ENCODE measurements around the gene JTB.
A peak's percentile ranks its signal among the peaks of the same experiment; 100 is the strongest.

JTB gene

DNA sequence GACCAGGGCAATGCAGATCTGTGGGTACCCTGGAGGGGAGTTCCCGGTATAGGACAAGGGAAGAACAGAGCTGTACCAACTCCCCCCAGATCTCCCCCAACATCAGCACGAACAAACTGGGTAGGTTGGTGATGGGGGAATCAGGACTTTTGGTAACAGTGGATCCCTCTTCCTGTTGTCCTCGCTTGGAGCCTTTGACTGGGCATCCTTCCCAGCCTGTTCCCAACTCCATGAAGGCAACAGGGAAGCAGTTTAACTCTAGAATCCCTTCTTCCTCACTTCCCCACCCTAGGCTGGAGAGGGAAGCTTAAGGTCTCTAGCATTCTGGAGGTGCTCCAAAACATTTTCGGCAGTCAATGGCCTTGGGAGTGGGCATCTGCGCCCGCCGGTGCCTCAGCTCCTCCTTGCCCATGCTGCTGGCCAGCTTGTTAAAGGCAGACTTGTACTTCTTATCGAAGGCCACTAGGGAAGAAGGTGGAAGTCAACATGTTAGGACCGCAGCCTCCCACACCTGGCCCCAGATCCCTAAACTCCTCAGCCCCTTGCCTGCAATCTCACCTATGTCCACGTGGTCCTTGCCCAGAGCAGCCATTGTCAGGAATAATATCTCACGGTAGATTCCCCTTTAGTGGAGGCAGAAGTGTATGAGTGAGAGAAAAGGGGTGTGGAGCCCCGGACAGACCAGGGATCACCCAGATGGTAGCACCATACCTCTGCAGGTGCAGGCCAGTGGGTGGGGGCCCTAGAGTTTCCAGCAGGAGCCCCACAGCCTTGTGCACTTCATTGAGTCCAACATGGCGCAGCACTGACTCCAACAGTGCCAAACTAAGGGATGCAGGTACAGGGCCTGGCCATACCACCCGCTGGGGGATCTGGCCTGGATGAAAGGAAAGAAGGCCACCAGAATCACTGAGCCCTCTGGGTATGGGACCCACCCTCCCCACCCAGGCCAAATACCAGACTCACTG lies 47.2 kb downstream of the JTB start:
- in situ Hi-C loops (cut with MboI; ENCODE audit: low pct_unique_long_range_greater_than_20kb, low sequenced_read_pairs, unreplicated experiment) = no loop called here
- no peak for DNase-seq (ENCODE audit: low spot score)
- TF ChIP-seq, protein P1, sequence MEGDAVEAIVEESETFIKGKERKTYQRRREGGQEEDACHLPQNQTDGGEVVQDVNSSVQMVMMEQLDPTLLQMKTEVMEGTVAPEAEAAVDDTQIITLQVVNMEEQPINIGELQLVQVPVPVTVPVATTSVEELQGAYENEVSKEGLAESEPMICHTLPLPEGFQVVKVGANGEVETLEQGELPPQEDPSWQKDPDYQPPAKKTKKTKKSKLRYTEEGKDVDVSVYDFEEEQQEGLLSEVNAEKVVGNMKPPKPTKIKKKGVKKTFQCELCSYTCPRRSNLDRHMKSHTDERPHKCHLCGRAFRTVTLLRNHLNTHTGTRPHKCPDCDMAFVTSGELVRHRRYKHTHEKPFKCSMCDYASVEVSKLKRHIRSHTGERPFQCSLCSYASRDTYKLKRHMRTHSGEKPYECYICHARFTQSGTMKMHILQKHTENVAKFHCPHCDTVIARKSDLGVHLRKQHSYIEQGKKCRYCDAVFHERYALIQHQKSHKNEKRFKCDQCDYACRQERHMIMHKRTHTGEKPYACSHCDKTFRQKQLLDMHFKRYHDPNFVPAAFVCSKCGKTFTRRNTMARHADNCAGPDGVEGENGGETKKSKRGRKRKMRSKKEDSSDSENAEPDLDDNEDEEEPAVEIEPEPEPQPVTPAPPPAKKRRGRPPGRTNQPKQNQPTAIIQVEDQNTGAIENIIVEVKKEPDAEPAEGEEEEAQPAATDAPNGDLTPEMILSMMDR (IDR thresholded peaks at IDR 0.05; ENCODE audit: extremely low read depth, insufficient read depth, missing control alignments) = no peak

DNA sequence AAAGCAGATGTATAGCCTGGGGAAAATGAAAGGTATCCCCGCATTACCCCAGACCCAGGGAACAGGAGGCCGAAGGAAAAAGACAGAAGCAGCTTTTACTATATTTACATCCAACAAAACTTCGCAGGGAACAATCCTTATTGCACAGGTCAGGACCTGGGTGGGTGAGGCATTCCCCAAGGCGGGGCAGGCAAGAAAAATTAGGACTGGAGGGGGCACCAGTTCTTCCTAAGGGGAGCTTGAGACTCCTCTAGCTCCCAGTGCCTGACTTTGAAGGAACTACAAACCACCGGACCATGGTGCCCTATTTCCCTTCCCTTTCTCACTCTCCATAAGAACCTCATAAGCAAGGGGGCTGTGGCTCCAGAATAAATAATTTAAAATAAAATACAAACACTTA lies 48.0 kb downstream of the JTB start:
- no peak for DNase-seq (ENCODE audit: low spot score)
- in situ Hi-C loops (cut with MboI; ENCODE audit: low pct_unique_long_range_greater_than_20kb, low sequenced_read_pairs, unreplicated experiment) = no loop called here
- TF ChIP-seq, protein P1 (IDR thresholded peaks at IDR 0.05; ENCODE audit: extremely low read depth, insufficient read depth, missing control alignments) = no peak

DNA sequence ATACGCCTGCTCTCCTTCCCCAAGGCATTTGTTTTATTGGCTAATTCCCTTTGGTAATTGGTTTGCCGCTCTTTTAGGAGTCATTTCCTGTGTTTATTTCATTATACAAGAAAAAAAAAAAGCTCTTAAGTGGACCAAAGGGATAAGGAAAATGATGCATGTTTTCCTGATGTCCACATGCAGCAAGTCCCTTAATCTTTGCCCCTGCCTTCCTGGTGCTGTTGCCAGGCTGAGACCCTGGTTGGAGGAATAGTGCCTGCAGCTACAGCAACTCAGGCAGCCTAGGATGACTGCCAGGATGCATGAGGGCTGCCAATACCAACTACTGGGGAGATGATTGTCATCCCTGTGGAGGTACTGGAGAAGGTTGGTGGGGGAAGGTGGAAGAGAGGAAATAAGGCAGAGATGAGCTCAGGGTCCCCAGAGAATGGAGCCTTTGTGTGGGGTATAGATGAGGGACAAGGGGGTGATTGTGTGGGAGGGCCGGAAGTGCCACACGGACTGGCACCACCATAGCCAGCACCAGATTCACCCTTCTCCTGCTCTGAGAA lies 48.6 kb downstream of the JTB start:
- TF ChIP-seq, protein P1 (IDR thresholded peaks at IDR 0.05; ENCODE audit: extremely low read depth, insufficient read depth, missing control alignments) = no peak
- in situ Hi-C loops (cut with MboI; ENCODE audit: low pct_unique_long_range_greater_than_20kb, low sequenced_read_pairs, unreplicated experiment) = no loop called here
- DNase-seq (ENCODE audit: low spot score) = no peak

DNA sequence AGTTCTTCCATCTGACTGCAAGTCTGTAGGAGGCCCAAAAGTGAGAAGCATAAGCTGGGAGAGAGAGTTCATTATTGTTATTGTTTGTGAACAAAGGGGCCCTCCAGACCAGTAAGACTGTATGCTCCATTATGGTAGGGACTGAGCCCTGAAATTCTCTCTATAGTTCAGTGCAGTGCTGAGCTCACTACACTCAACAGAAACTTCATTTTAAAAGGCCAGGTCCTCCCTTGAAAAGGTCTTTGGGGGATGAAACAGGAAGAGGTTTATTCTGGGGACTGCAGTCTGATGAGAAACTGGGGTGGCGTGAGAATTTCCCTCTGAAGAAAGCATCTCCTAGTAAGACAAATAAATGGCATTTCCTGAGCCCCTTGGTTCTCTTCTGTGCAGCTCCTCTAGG lies 49.2 kb downstream of the JTB start:
- TF ChIP-seq, protein P1 (IDR thresholded peaks at IDR 0.05; ENCODE audit: extremely low read depth, insufficient read depth, missing control alignments) = no peak
- DNase-seq (ENCODE audit: low spot score) = peak; percentile 44
- in situ Hi-C loops (cut with MboI; ENCODE audit: low pct_unique_long_range_greater_than_20kb, low sequenced_read_pairs, unreplicated experiment) = no loop called here

DNA sequence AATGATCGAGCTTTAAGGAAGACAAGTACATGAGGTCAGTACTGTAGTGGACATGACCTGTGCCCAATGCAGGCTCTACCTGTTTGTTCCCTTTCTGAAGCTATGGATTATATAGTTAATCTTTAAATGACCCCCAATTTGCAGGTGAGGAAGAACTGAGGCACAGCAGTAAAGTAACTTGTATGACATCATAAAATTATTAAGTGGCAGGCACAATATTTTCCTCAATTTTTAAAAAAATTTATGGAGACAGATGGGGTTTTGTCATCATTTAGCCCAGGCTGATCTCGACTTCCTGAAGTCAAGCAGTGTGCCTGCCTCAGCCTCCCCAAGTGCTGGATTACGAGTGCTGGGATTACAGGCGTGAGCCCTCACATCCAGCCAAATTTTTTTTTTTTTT lies 51.1 kb downstream of the JTB start:
- in situ Hi-C loops (cut with MboI; ENCODE audit: low pct_unique_long_range_greater_than_20kb, low sequenced_read_pairs, unreplicated experiment) = no loop called here
- TF ChIP-seq, protein P1 (IDR thresholded peaks at IDR 0.05; ENCODE audit: extremely low read depth, insufficient read depth, missing control alignments) = no peak
- DNase-seq (ENCODE audit: low spot score) = no peak
